Naive B cell (primary cell): ENCODE data around the gene CYGB. TPM values are rescaled to one million over a fixed set of nuclear protein-coding genes. Genes with fewer than 3 reads are reported as not detected.

Source experiments
- ATAC-seq, 2 donors: fragments of 150-1000 bp; cut with Tn5 transposase; 2 replicates each; pipeline ENCODE4 v1.10.0; 2021; ENCODE audit warnings: low read depth in 2 of 2, mild to moderate bottlenecking in 2 of 2, moderate library complexity in 2 of 2
- DNase-seq: peaks from one replicate; pipeline ENCODE4 v3.0.0; 2022
- H3K27ac Mint-ChIP-seq, 6 donors: one replicate each; pipeline ENCODE4 v1.8.0; 2020 to 2022; ENCODE audit warnings: mild to moderate bottlenecking in 6 of 6, mixed read lengths in 6 of 6, moderate library complexity in 5 of 6, inconsistent platforms in 2 of 6
- H3K27me3 Mint-ChIP-seq, 3 donors: one replicate each; pipeline ENCODE4 v1.8.0; 2021 to 2022; ENCODE audit warnings: mixed read lengths in 3 of 3, mild to moderate bottlenecking in 1 of 3
- H3K36me3 Mint-ChIP-seq, 2 donors: one replicate each; pipeline ENCODE4 v1.8.0; 2020 to 2022; ENCODE audit warnings: mixed read lengths in 2 of 2, inconsistent platforms in 1 of 2, mild to moderate bottlenecking in 1 of 2
- H3K4me1 Mint-ChIP-seq, 3 donors: one replicate each; pipeline ENCODE4 v1.8.0; 2020 to 2022; ENCODE audit warnings: mixed read lengths in 3 of 3, inconsistent platforms in 1 of 3, mild to moderate bottlenecking in 1 of 3, moderate library complexity in 1 of 3
- H3K4me3 Mint-ChIP-seq, 8 donors: one replicate each; pipeline ENCODE4 v1.8.0; 2020 to 2022; ENCODE audit warnings: mild to moderate bottlenecking in 8 of 8, mixed read lengths in 8 of 8, moderate library complexity in 8 of 8, inconsistent platforms in 2 of 8
- H3K9me3 Mint-ChIP-seq, 7 donors: one replicate each; pipeline ENCODE4 v1.8.0; 2020 to 2022; ENCODE audit warnings: mixed read lengths in 7 of 7, mild to moderate bottlenecking in 5 of 7, inconsistent platforms in 2 of 7, moderate library complexity in 1 of 7
- polyA plus RNA-seq, 6 donors: library from polyadenylated mRNA; unstranded; fragments of 300-500 nt; fragmentation: Illumina TruSeq; gene quantifications; one replicate each; pipeline ENCODE4 v1.2.3, GENCODE V29; 2021; ENCODE audit warnings: low read depth in 6 of 6

CYGB gene
- polyA plus RNA-seq, 6 donors from 2014 or later: 0.21 to 2.4 (median 0.79) TPM

- no peak for ATAC-seq
Measured at GRCh38 chr17:76543482-76543825, 5.9 kb upstream of the CYGB start.

GRCh38 chr17:76542984-76543383 is 5.5 kb upstream of the CYGB start:
- ATAC-seq (no peak), DNase-seq (no peak)
- Mint-ChIP-seq H3K36me3 (peaks cover 3 to 12% of the 10 kb centered on the region in 2 donors), H3K27ac (no peak overlapping the region), H3K9me3 (no peaks in the 10 kb centered on the region), H3K27me3 (peaks cover 19 to 49% (median 32%) of the 10 kb centered on the region in 3 donors), H3K4me3 (no peak overlapping the region), H3K4me1 (peaks cover 14 to 24% (median 21%) of the 10 kb centered on the region in 3 donors)

More at GRCh38 chr17:76543482-76543825, 5.9 kb upstream of the CYGB start:
- Mint-ChIP-seq H3K4me1 (peaks cover 14 to 21% (median 21%) of the 10 kb centered on the region in 3 donors), H3K27ac (no peak overlapping the region), H3K4me3 (no peak overlapping the region), H3K27me3 (peaks cover 19 to 47% (median 32%) of the 10 kb centered on the region in 3 donors), H3K36me3 (peaks cover 3 to 12% of the 10 kb centered on the region in 2 donors), H3K9me3 (no peaks in the 10 kb centered on the region)
- no peak for DNase-seq

- DNase-seq (no peak), ATAC-seq (no peak)
- Mint-ChIP-seq H3K9me3 (no peaks in the 10 kb centered on the region), H3K27ac (peak overlapping the region in 1 of 6 donors; percentile 20), H3K4me3 (no peak overlapping the region), H3K4me1 (peaks cover 14 to 24% (median 21%) of the 10 kb centered on the region in 3 donors), H3K36me3 (peaks cover 3 to 12% of the 10 kb centered on the region in 2 donors), H3K27me3 (peaks cover 19 to 49% (median 32%) of the 10 kb centered on the region in 3 donors)
Measured at GRCh38 chr17:76542566-76542971, 5.1 kb upstream of the CYGB start.

GRCh38 chr17:76541739-76542454 is 4.4 kb upstream of the CYGB start:
- no peaks in the 10 kb centered on the region for H3K9me3 Mint-ChIP-seq
- DNase-seq (no peak), ATAC-seq (no peak)
- H3K4me3 Mint-ChIP-seq: no peak overlapping the region
- peaks cover 3 to 12% of the 10 kb centered on the region in 2 donors for H3K36me3 Mint-ChIP-seq
- peaks cover 15 to 24% (median 21%) of the 10 kb centered on the region in 3 donors for H3K4me1 Mint-ChIP-seq
- H3K27ac Mint-ChIP-seq: peak overlapping the region in 1 of 6 donors; percentile 25
- peaks cover 19 to 52% (median 32%) of the 10 kb centered on the region in 3 donors for H3K27me3 Mint-ChIP-seq

GRCh38 chr17:76540381-76541300 is 3.1 kb upstream of the CYGB start:
- ATAC-seq (peak; percentile 41 to 42), DNase-seq (peak; percentile 24)
- Mint-ChIP-seq H3K4me3 (peak overlapping the region in 2 of 8 donors; percentile 25 to 65), H3K4me1 (peaks cover 19 to 33% (median 23%) of the 10 kb centered on the region in 3 donors), H3K27me3 (peaks cover 24 to 60% (median 32%) of the 10 kb centered on the region in 3 donors), H3K27ac (no peak overlapping the region), H3K36me3 (peaks cover 3 to 12% of the 10 kb centered on the region in 2 donors), H3K9me3 (no peaks in the 10 kb centered on the region)

- ATAC-seq (no peak), DNase-seq (no peak)
- H3K9me3 Mint-ChIP-seq: no peaks in the 10 kb centered on the region
- H3K27ac Mint-ChIP-seq: peak within 1 kb of the TSS in 3 of 6 donors; percentile 47 to 75 (median 57)
- peaks cover 24 to 65% (median 32%) of the 10 kb centered on the region in 3 donors for H3K27me3 Mint-ChIP-seq
- H3K4me3 Mint-ChIP-seq: peak within 1 kb of the TSS; percentile 54 to 87 (median 74)
- peaks cover 3 to 12% of the 10 kb centered on the region in 2 donors for H3K36me3 Mint-ChIP-seq
- H3K4me1 Mint-ChIP-seq: peaks cover 19 to 42% (median 32%) of the 10 kb centered on the region in 3 donors
Measured at GRCh38 chr17:76539631-76540271, 2.2 kb upstream of the CYGB start, which contains the start of gene PRCD. Gene PRCD (plus strand): TSS chr17:76540044. CDS start chr17:76540142, 98 bp downstream.

GRCh38 chr17:76538941-76539570 is 1.5 kb upstream of the CYGB start:
- Mint-ChIP-seq H3K9me3 (no peaks in the 10 kb centered on the region), H3K27me3 (peaks cover 23 to 58% (median 31%) of the 10 kb centered on the region in 3 donors), H3K4me3 (peak overlapping the region; percentile 71 to 87 (median 75)), H3K27ac (peak overlapping the region in 3 of 6 donors; percentile 47 to 75 (median 57)), H3K4me1 (peaks cover 19 to 42% (median 30%) of the 10 kb centered on the region in 3 donors), H3K36me3 (peaks cover 3 to 12% of the 10 kb centered on the region in 2 donors)
- no peak for DNase-seq
- ATAC-seq: no peak

- H3K36me3 Mint-ChIP-seq: peaks cover 3 to 12% of the 10 kb centered on the region in 2 donors
- H3K9me3 Mint-ChIP-seq: no peaks in the 10 kb centered on the region
- H3K4me1 Mint-ChIP-seq: peaks cover 19 to 42% (median 29%) of the 10 kb centered on the region in 3 donors
- DNase-seq (no peak), ATAC-seq (no peak)
- H3K27me3 Mint-ChIP-seq: peaks cover 18 to 54% (median 27%) of the 10 kb centered on the region in 3 donors
- H3K4me3 Mint-ChIP-seq: peak overlapping the region; percentile 71 to 87 (median 75)
- peak overlapping the region in 2 of 6 donors; percentile 47 to 75 for H3K27ac Mint-ChIP-seq
Measured at GRCh38 chr17:76538281-76538931, 897 bp upstream of the CYGB start.

GRCh38 chr17:76537288-76537577 is 276 bp downstream of the CYGB start:
- H3K36me3 Mint-ChIP-seq: peaks cover 3 to 4% of the 10 kb centered on the region in 2 donors
- DNase-seq: no peak
- peaks cover 19 to 42% (median 30%) of the 10 kb centered on the region in 3 donors for H3K4me1 Mint-ChIP-seq
- peaks cover 18 to 46% (median 20%) of the 10 kb centered on the region in 3 donors for H3K27me3 Mint-ChIP-seq
- peak overlapping the region in 7 of 8 donors; percentile 33 to 73 (median 63) for H3K4me3 Mint-ChIP-seq
- no peaks in the 10 kb centered on the region for H3K9me3 Mint-ChIP-seq
- ATAC-seq: peak; percentile 28 to 32
- H3K27ac Mint-ChIP-seq: no peak overlapping the region

- Mint-ChIP-seq H3K9me3 (no peaks in the 10 kb centered on the region), H3K4me3 (peak overlapping the region; percentile 6 to 82 (median 67)), H3K4me1 (peaks cover 23 to 48% (median 36%) of the 10 kb centered on the region in 3 donors), H3K27ac (no peak overlapping the region), H3K27me3 (peaks cover 14 to 42% (median 14%) of the 10 kb centered on the region in 3 donors), H3K36me3 (peaks cover 0 to 3% of the 10 kb centered on the region in 2 donors)
- ATAC-seq: no peak
- no peak for DNase-seq
Measured at GRCh38 chr17:76536511-76537287, 810 bp downstream of the CYGB start.

GRCh38 chr17:76535788-76536510 is 1.6 kb downstream of the CYGB start:
- Mint-ChIP-seq H3K4me1 (peaks cover 26 to 48% (median 37%) of the 10 kb centered on the region in 3 donors), H3K27ac (peak overlapping the region in 1 of 6 donors; percentile 74), H3K27me3 (peaks cover 13 to 40% (median 14%) of the 10 kb centered on the region in 3 donors), H3K36me3 (peaks cover 0 to 3% of the 10 kb centered on the region in 2 donors), H3K4me3 (peak overlapping the region in 2 of 8 donors; percentile 4 to 33), H3K9me3 (no peaks in the 10 kb centered on the region)
- ATAC-seq (no peak), DNase-seq (no peak)
